Activated T-cell treated with anti-CD3 and anti-CD28 coated beads for 48 hours (primary cell): Measurements from ENCODE around the gene IGSF21.

Experiments used
- DNase-seq: peaks from one replicate; pipeline ENCODE4 v3.0.0-alpha.2; 2020; ENCODE audit warnings: low read depth

Gene IGSF21

GRCh38 chr1:18329469-18330253, 222.1 kb downstream of the IGSF21 start:
- no peak for DNase-seq

- DNase-seq: no peak
Observed at GRCh38 chr1:18332576-18332975, 225.0 kb downstream of the IGSF21 start.

GRCh38 chr1:18333220-18333619, 225.6 kb downstream of the IGSF21 start:
- DNase-seq: no peak

GRCh38 chr1:18336801-18337200, 229.2 kb downstream of the IGSF21 start:
- DNase-seq: no peak

- DNase-seq: no peak
Observed at GRCh38 chr1:18337757-18338156, 230.2 kb downstream of the IGSF21 start.

DNA sequence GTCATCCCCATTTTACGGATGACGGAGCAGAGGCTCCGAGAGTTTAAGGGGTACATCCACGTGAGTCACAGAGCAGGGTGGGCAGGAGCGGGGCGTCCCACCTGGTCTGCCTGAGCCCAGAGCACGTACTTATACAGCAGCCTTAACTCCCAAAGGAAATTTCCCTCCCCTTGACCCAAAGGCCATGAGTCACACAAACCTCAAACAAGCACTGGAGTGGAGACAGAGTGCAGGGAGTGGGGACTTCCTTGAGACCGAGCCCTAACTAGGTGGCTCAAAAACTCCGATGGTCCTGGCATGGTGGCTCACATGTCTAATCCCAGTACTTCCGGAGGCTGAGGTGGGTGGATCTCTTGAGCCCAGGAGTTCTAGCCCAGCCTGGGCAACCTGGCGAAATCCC, 231.6 kb downstream of the IGSF21 start:
- DNase-seq: no peak

DNA sequence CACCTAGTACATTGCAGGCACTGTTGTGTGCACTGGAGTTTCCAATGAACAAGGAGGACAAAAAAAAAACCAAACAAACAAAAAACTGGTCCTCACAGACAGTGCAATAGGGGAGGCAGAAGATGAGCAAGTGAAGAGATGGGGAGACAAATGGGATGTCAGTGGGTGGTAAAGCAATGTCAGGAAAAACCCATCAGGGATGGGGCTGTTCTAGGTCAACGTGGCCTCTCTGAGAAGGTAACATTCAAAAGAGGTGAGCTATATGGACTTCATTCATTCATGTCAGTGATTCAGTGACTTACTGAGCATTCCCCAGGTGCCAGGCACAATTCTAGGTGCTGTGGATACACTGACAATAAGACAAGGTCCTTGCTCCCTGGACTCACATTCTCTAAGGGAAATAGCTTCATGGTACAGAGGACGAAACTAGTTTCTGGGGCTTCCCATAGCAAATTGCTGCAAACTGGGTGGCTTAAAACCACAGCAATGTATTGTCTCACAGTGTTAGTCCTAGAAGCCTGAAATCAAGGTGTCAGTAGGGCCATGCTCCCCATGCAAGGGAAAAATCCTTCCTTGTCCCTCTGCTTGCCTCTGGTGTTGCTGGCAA, 232.7 kb downstream of the IGSF21 start:
- DNase-seq: no peak

DNA sequence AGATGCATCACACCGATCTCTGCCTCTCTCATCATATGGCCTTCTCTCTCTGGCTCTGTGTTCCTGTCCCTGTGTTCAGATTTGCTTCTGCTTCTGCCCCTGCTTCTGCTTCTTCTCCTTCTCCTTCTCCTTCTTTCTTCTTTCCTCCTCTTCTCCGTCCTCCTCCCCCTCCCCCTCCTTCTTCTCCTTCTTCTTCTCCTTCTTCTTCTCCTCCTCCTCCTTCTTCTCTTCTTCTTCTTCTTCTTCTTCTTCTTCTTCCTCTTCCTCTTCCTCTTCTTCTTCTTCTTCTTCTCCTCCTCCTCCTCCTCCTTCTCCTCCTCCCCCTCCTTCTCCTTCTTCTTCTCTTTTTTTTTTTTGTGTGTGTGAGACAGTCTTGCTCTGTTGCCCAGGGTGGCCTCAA, 233.2 kb downstream of the IGSF21 start:
- no peak for DNase-seq

- no peak for DNase-seq
Observed at GRCh38 chr1:18341291-18342069, 233.9 kb downstream of the IGSF21 start.

DNA sequence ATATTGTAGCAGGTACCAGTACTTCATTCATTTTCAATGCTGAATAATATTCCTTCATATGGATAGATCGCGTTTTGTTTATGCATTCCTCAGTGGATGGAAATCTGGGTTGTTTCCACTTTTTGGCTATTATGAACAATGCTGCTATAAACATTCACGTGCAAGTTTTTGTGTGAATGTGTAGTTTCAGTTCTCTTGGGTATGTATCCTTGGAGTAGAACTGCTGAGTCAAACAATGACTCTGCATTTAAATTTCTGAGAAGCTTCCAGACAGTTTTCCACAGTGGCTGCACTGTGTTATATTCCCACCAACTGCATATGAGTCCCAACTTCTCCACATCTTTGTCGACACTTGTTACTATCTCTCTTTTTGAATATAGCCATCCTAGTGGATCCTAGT, 235.1 kb downstream of the IGSF21 start:
- DNase-seq: no peak

- DNase-seq: no peak
Observed at GRCh38 chr1:18343581-18343980, 236.0 kb downstream of the IGSF21 start.

- no peak for DNase-seq
Observed at GRCh38 chr1:18344755-18345154, 237.2 kb downstream of the IGSF21 start.

DNA sequence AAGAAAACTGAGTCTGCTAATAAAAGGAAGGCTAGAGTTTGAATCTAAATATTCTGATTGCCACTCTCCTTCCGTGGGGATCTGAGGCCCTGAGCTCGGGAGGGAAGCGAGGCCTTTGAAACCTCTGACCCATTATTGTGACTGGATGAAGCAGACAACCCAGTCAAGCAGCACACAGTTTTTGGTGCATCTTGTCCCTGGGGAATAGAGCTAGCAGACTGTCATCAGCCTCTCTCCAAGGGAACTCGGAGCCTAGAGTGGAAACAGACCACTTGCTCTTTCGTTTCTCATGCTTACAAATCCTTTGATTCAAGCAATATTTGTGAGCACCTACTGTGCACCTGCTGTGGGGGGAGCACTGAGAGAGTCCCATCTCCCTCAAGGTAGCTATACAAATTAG, 240.0 kb downstream of the IGSF21 start:
- DNase-seq: no peak

DNA sequence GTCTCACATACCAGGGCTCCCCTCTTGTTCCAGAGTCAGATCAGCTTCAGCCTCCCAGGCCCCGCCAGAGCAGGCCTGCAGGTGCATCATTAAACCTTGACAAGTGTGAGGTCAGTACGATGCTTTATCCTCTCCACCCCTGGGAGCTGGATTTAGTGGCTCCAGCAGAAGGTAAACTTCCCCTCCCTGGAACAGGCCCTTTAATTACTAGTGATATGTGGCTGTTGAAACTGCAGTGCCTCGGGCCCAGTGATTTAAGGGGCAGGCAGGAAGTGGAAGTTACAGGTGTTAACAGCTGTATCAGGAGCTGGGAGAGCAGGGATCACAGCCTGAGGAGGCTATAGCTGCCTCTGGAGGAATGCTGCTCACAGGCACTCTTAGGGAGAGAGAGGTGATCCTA, 240.8 kb downstream of the IGSF21 start:
- DNase-seq: no peak

DNA sequence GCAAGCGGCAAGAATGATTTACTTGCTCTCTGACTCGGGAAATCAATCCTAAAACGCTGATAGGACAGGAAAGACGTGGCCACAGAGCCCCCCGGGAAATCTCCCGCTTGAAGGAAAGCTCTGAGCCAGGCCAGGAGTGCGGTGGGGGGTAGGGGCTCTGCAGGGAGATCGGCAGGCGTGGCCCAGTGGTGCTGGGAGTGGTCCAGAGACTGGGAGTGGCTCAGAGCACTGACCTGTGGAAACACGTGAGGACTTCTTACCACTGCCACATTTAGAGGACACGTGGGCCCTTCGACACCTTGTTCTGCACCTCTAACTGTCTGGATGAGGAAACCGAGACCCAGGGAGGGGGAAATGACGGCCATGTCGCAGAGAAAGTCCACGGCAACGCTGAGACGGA, 243.1 kb downstream of the IGSF21 start:
- no peak for DNase-seq

GRCh38 chr1:18351735-18352134, 244.1 kb downstream of the IGSF21 start:
- no peak for DNase-seq

DNA sequence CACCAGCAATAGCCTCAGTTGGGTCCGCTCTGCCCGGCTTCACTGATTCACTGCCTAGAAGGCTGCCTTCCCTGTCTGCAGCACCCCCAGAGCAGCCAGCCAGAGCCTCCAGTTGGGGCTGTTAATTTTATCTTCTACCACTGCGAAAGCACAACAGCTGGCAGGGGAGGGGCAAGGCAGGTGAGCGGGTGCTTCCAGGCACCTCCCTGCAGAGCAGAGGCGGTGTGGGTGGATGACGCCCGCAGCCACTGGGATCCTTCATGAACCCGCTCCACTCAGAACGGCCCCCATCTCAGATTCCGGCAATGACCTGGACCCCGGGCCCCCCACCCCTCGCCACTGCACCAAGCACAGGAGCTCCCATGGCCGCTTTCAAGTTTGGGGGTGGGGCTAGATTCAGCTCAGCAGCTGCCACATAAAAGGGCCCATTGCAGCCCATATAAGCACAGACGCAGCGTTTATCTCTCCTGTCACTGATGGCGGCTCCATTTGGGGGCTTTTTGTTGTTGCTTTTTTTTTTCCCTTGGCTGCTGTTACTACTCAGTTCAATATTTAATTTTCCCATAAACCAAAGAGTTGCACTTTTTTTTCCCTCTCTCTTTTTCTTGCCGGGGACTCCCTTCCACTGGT, 245.2 kb downstream of the IGSF21 start:
- no peak for DNase-seq

DNA sequence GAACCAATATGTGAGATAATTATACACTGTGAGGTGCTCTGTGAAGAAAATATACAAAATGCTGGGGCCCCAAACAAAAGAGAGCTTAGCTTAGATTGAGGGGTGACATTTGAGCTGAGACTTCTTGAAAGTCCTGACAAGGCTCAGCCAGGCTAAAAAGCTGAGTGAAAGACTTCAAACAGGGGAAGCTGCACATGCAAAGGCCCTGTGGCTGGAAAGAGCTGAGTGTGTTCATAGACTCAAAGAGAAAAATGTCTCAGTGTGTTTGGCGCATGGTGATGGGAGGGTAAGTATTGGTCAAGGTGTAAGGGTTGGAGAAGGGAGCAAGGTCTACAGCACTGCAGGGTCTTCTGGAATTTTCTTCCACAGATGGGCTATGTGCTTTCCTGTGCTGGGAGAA, 245.9 kb downstream of the IGSF21 start:
- DNase-seq: no peak

GRCh38 chr1:18353992-18354391, 246.4 kb downstream of the IGSF21 start:
- no peak for DNase-seq

DNA sequence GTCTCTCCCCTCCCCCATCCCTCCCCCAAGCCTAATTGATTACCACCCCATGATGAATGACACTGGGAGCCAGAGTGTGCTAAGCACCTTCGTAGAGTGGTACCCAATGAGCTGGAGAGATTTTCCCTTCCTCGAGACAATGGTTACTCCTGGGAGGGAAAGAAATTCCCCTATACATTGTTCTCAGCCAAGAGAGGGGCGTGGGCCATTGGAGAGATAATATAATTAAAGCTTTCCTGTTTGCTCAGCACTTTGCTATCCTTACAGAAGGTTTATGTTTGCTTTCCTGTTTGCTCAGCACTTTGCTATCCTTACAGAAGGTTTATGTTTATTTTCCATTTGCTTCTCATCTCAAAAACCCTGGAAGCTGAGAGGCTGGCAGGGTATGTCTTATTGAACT, 247.0 kb downstream of the IGSF21 start:
- no peak for DNase-seq

GRCh38 chr1:18357622-18358230, 250.1 kb downstream of the IGSF21 start:
- no peak for DNase-seq

DNA sequence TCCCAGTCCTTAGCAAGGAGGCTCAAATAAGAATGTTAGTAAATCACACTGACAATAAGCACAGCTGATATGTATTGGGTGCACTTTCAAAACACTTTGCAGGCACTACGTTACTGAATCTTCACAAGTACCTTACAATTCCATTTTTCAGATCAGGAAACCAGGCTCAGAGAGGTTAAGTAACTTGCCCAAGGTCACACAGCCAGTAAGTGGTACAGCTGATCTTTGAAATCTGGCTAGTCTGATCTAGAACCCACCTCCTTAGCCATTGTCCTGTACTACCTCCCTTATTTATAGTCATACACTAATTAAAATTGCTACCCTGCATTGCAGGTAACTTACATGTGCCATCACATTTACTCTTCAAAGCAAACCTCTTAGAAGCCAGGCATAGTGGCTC, 251.0 kb downstream of the IGSF21 start:
- no peak for DNase-seq
